ENCODE results near the gene LIPT2. TPM values are rescaled to one million over a fixed set of nuclear protein-coding genes. Genes with fewer than 3 reads are reported as not detected.
A peak's percentile ranks its signal among the peaks of the same experiment; 100 is the strongest.

Gene LIPT2

GRCh38 chr11:74443071-74443864 is 50.3 kb downstream of the LIPT2 start:
- Histone ChIP-seq H2BK5ac (ENCODE audit: low read length) (no peak overlapping the region), H2AK5ac (ENCODE audit: low read depth, low read length) (no peak overlapping the region), H3K4me3 (ENCODE audit: low read length in 2 of 2) (no peak overlapping the region), H2BK120ac (ENCODE audit: low read depth, low read length) (no peak overlapping the region), H3K36me3 (replicated peaks in 1 of 2; ENCODE audit: control insufficient read depth in 2 of 2, insufficient read depth in 2 of 2, low read length in 2 of 2) (no peaks in the 10 kb centered on the region), H3K79me1 (ENCODE audit: low read depth, low read length) (no peaks in the 10 kb centered on the region), H2BK12ac (ENCODE audit: low read length) (no peak overlapping the region), H3K4me1 (ENCODE audit: control insufficient read depth in 2 of 2, insufficient read depth in 1 of 2, low read depth in 1 of 2, low read length in 2 of 2) (peaks cover 0 to 2% of the 10 kb centered on the region in 2 donors), H3K4ac (ENCODE audit: low read length) (no peak overlapping the region), H4K91ac (ENCODE audit: low read depth, low read length, poor library complexity) (no peak overlapping the region), H2AFZ (ENCODE audit: low read length) (peak overlapping the region; percentile 68), H3K14ac (ENCODE audit: low read length) (no peak overlapping the region), H3K18ac (ENCODE audit: low read length) (no peak overlapping the region), H3K23ac (ENCODE audit: low read depth, low read length, poor library complexity) (no peak overlapping the region), H3K27me3 (ENCODE audit: control insufficient read depth in 3 of 3, insufficient read depth in 3 of 3, low read depth in 1 of 3, low read length in 3 of 3) (peaks cover 0 to 7% (median 0%) of the 10 kb centered on the region in 3 experiments), H3K4me2 (ENCODE audit: insufficient read depth, low read length, poor library complexity, severe bottlenecking) (no peak overlapping the region), H3K27ac (replicated peaks; ENCODE audit: low read length) (no peak overlapping the region), H3K9ac (ENCODE audit: low read depth, low read length, poor library complexity) (no peak overlapping the region), H4K8ac (ENCODE audit: low read depth, low read length) (no peak overlapping the region), H3K9me3 (replicated peaks in 1 of 2; ENCODE audit: control insufficient read depth in 2 of 2, insufficient read depth in 1 of 2, low read depth in 1 of 2, low read length in 2 of 2) (no peaks in the 10 kb centered on the region), H2BK15ac (ENCODE audit: low read length) (no peak overlapping the region)
- no CpG with 5 or more reads among the region's 8 CpGs for WGBS, 2 donors (ENCODE audit: extremely low coverage in 2 of 2, insufficient read length in 2 of 2, insufficient replicate concordance in 1 of 2)
- DNase-seq (ENCODE audit: low spot score) = no peak

DNA sequence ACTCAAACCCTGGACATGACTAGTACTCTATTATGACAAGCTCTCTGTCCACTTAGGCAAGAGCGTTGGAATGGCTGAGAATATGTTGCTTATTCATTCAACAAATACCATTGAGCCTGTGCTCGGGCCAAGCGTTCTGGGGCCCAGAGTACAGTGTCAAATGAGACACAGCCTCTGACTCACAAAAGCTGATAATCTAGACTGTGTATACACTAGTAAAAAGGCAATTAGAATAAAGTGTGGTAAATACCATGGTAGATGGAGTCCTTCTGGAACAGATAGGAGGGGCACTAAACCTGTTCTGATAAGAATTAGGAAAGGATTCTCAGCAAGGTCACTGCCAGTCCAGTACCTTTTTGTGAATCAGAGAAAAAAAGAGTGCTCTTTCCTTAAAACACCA is 50.9 kb downstream of the LIPT2 start:
- Histone ChIP-seq H3K14ac (ENCODE audit: low read length) (no peak overlapping the region), H2BK5ac (ENCODE audit: low read length) (no peak overlapping the region), H2BK15ac (ENCODE audit: low read length) (no peak overlapping the region), H3K4me2 (ENCODE audit: insufficient read depth, low read length, poor library complexity, severe bottlenecking) (no peak overlapping the region), H3K18ac (ENCODE audit: low read length) (no peak overlapping the region), H3K27ac (replicated peaks; ENCODE audit: low read length) (no peak overlapping the region), H2AFZ (ENCODE audit: low read length) (no peak overlapping the region), H3K23ac (ENCODE audit: low read depth, low read length, poor library complexity) (no peak overlapping the region), H2AK5ac (ENCODE audit: low read depth, low read length) (no peak overlapping the region), H3K9me3 (replicated peaks in 1 of 2; ENCODE audit: control insufficient read depth in 2 of 2, insufficient read depth in 1 of 2, low read depth in 1 of 2, low read length in 2 of 2) (no peaks in the 10 kb centered on the region), H4K8ac (ENCODE audit: low read depth, low read length) (no peak overlapping the region), H2BK12ac (ENCODE audit: low read length) (no peak overlapping the region), H3K36me3 (replicated peaks in 1 of 2; ENCODE audit: control insufficient read depth in 2 of 2, insufficient read depth in 2 of 2, low read length in 2 of 2) (no peaks in the 10 kb centered on the region), H3K27me3 (ENCODE audit: control insufficient read depth in 3 of 3, insufficient read depth in 3 of 3, low read depth in 1 of 3, low read length in 3 of 3) (peaks cover 0 to 7% (median 0%) of the 10 kb centered on the region in 3 experiments), H2BK120ac (ENCODE audit: low read depth, low read length) (no peak overlapping the region), H3K4ac (ENCODE audit: low read length) (no peak overlapping the region), H3K4me1 (ENCODE audit: control insufficient read depth in 2 of 2, insufficient read depth in 1 of 2, low read depth in 1 of 2, low read length in 2 of 2) (peaks cover 0 to 2% of the 10 kb centered on the region in 2 donors), H3K9ac (ENCODE audit: low read depth, low read length, poor library complexity) (no peak overlapping the region), H3K4me3 (ENCODE audit: low read length in 2 of 2) (no peak overlapping the region), H4K91ac (ENCODE audit: low read depth, low read length, poor library complexity) (no peak overlapping the region), H3K79me1 (ENCODE audit: low read depth, low read length) (no peaks in the 10 kb centered on the region)
- WGBS, 2 donors (ENCODE audit: extremely low coverage in 2 of 2, insufficient read length in 2 of 2, insufficient replicate concordance in 1 of 2) = no CpG with 5 or more reads among the region's 3 CpGs
- DNase-seq (ENCODE audit: low spot score) = no peak

Small RNAs within 50 kb of the gene (small RNA-seq; reads per million reads assigned to genes)
- gene CYCSP27 (ENCODE audit: insufficient read depth) = not detected

All from neuronal stem cell (in vitro differentiated cells).